H1 (cell line): Measurements from ENCODE around the gene TPO. TPM values are rescaled to one million over a fixed set of nuclear protein-coding genes. Genes with fewer than 3 reads are reported as not detected.

Experiments used
- CTCF ChIA-PET: fragments of 300-600 bp; sonication (Branson Sonifier 250); formaldehyde crosslinking; loops from one replicate; lab custom pipeline; 2021; ENCODE audit not compliant: partially characterized antibody; lab: Charles Lee
- POLR2A ChIA-PET: fragments of 300-600 bp; sonication (Branson Sonifier 250); formaldehyde crosslinking; loops from one replicate; lab custom pipeline; 2021; ENCODE audit warnings: inconsistent platforms; ENCODE audit not compliant: partially characterized antibody; lab: Charles Lee
- DNase-seq, 2 experiments: peaks; one replicate each; pipeline versions ENCODE4 v3.0.0 to v3.0.0-alpha.2; 2010 to 2022; ENCODE audit warnings: low spot score in 2 of 2, low read depth in 1 of 2, mixed read lengths in 1 of 2
- FAIRE-seq: peaks from 2 replicates; lab custom pipeline; 2011; peaks lifted over from hg19 to GRCh38; lab: Jason Lieb, UNC
- H2AFZ ChIP-seq: 2 replicates; pipeline ENCODE4 v1.8.1; 2012; ENCODE audit warnings: low read length, inconsistent platforms
- H2AK5ac ChIP-seq: 2 replicates; pipeline ENCODE4 v1.6.1; 2013; ENCODE audit warnings: low read depth, low read length
- H2BK120ac ChIP-seq: replicated peaks from 2 replicates; pipeline ENCODE3; 2013; ENCODE audit warnings: low read depth, low read length, inconsistent platforms
- H2BK12ac ChIP-seq: 2 replicates; pipeline ENCODE4 v1.6.1; 2013; ENCODE audit warnings: low read depth, low read length
- H2BK15ac ChIP-seq: 2 replicates; pipeline ENCODE4 v1.6.1; 2013; ENCODE audit warnings: low read length
- H2BK20ac ChIP-seq: 2 replicates; pipeline ENCODE4 v1.6.1; 2013; ENCODE audit warnings: low read length
- H2BK5ac ChIP-seq: 2 replicates; pipeline ENCODE4 v1.6.1; 2013; ENCODE audit warnings: low read depth, low read length
- H3K14ac ChIP-seq: 2 replicates; pipeline ENCODE4 v1.6.1; 2013; ENCODE audit warnings: inconsistent platforms; ENCODE audit not compliant: insufficient read length
- H3K18ac ChIP-seq: 2 replicates; pipeline ENCODE4 v1.6.1; 2013; ENCODE audit warnings: low read length; ENCODE audit errors: extremely low read depth
- H3K23ac ChIP-seq: 2 replicates; pipeline ENCODE4 v1.6.1; 2013; ENCODE audit warnings: inconsistent platforms; ENCODE audit not compliant: insufficient read length
- H3K23me2 ChIP-seq: 2 replicates; pipeline ENCODE4 v1.6.1; 2013; ENCODE audit warnings: low read depth, low read length
- H3K27ac ChIP-seq: 2 replicates; pipeline ENCODE4 v1.6.1; 2011; ENCODE audit warnings: low read depth, low read length, inconsistent platforms
- H3K27me3 ChIP-seq, 4 experiments: replicated peaks in 1 of 4; 1 replicate in 1 of 4; 2 replicates in 3 of 4; pipeline versions ENCODE4 v1.6.1 to v1.8.1; 2011 to 2013; ENCODE audit warnings: low read length in 3 of 4, mild to moderate bottlenecking in 3 of 4, inconsistent platforms in 2 of 4, mixed read lengths in 2 of 4, moderate library complexity in 1 of 4; ENCODE audit not compliant: control insufficient read depth in 3 of 4, insufficient read depth in 3 of 4; ENCODE audit errors: extremely low read depth in 1 of 4
- H3K36me3 ChIP-seq, 4 experiments: 2 replicates each; pipeline versions ENCODE4 v1.6.1 to v1.8.1; 2011 to 2013; ENCODE audit warnings: mild to moderate bottlenecking in 4 of 4, low read length in 3 of 4, moderate library complexity in 2 of 4, control low read depth in 1 of 4, inconsistent platforms in 1 of 4; ENCODE audit not compliant: insufficient read depth in 4 of 4, control insufficient read depth in 2 of 4
- H3K4ac ChIP-seq: replicated peaks from 2 replicates; pipeline ENCODE3; 2013; ENCODE audit warnings: low read length, low read depth, mixed read lengths, inconsistent platforms; ENCODE audit not compliant: insufficient read length
- H3K4me1 ChIP-seq, 4 experiments: replicated peaks in 1 of 4; 1 replicate in 1 of 4; 2 replicates in 3 of 4; pipeline versions ENCODE4 v1.6.1 to v1.8.1; 2011 to 2013; ENCODE audit warnings: low read length in 3 of 4, inconsistent platforms in 2 of 4, mixed read lengths in 1 of 4; ENCODE audit not compliant: insufficient read depth in 4 of 4, control insufficient read depth in 3 of 4
- H3K4me2 ChIP-seq, 2 experiments: 2 replicates each; pipeline versions ENCODE4 v1.6.1 to v1.8.1; 2011 to 2013; ENCODE audit warnings: low read depth in 2 of 2, low read length in 2 of 2, control low read depth in 1 of 2, inconsistent platforms in 1 of 2, mild to moderate bottlenecking in 1 of 2; ENCODE audit not compliant: insufficient read depth in 1 of 2
- H3K4me3 ChIP-seq, 4 experiments: fragments of 200-600, 300-600 bp in 1 of 4; sonication (generic), shearing (Covaris generic), sonication (Bioruptor Twin) in 1 of 4; 2 replicates each; pipeline versions ENCODE4 v1.5.1 to v1.8.1; 2011 to 2016; ENCODE audit warnings: low read length in 4 of 4, low read depth in 3 of 4, control low read depth in 2 of 4, inconsistent platforms in 2 of 4, mild to moderate bottlenecking in 2 of 4, mixed read lengths in 1 of 4, moderate library complexity in 1 of 4; ENCODE audit not compliant: insufficient read depth in 2 of 4; ENCODE audit errors: extremely low read depth in 1 of 4
- H3K56ac ChIP-seq: replicated peaks from 2 replicates; pipeline ENCODE3; 2013; ENCODE audit warnings: low read depth, mild to moderate bottlenecking, mixed read lengths, low read length, inconsistent platforms; ENCODE audit not compliant: insufficient read length
- H3K79me1 ChIP-seq: 2 replicates; pipeline ENCODE4 v1.6.1; 2013; ENCODE audit warnings: low read depth, low read length, control low read depth
- H3K79me2 ChIP-seq, 2 experiments: 2 replicates each; pipeline versions ENCODE4 v1.6.1 to v1.8.1; 2012 to 2013; ENCODE audit warnings: low read length in 2 of 2, mild to moderate bottlenecking in 2 of 2, inconsistent platforms in 1 of 2; ENCODE audit not compliant: insufficient read depth in 2 of 2, control insufficient read depth in 1 of 2
- H3K9ac ChIP-seq, 4 experiments: replicated peaks in 1 of 4; 1 replicate in 1 of 4; 2 replicates in 3 of 4; pipeline versions ENCODE4 v1.6.1 to v1.8.1; 2011 to 2013; ENCODE audit warnings: low read depth in 3 of 4, low read length in 3 of 4, control low read depth in 2 of 4, mild to moderate bottlenecking in 2 of 4, moderate library complexity in 2 of 4, inconsistent platforms in 1 of 4; ENCODE audit errors: extremely low read depth in 1 of 4
- H3K9me3 ChIP-seq, 2 experiments: 2 replicates each; pipeline versions ENCODE4 v1.6.1 to v1.8.1; 2012 to 2013; ENCODE audit warnings: mild to moderate bottlenecking in 2 of 2, moderate library complexity in 2 of 2, control low read depth in 1 of 2, inconsistent platforms in 1 of 2, low read depth in 1 of 2, low read length in 1 of 2, mixed read lengths in 1 of 2; ENCODE audit not compliant: insufficient read depth in 2 of 2
- H4K20me1 ChIP-seq, 2 experiments: replicated peaks in 1 of 2; 2 replicates each; pipeline versions ENCODE3 to v1.8.1; 2011 to 2013; ENCODE audit warnings: inconsistent platforms in 2 of 2, low read length in 2 of 2, mild to moderate bottlenecking in 1 of 2; ENCODE audit not compliant: insufficient read depth in 2 of 2, control insufficient read depth in 1 of 2
- H4K5ac ChIP-seq: 2 replicates; pipeline ENCODE4 v1.6.1; 2013; ENCODE audit warnings: low read length, low read depth, mixed read lengths, inconsistent platforms; ENCODE audit not compliant: insufficient read length
- H4K8ac ChIP-seq: 2 replicates; pipeline ENCODE4 v1.8.0; 2013; ENCODE audit warnings: mild to moderate bottlenecking, moderate library complexity, low read length, inconsistent platforms; ENCODE audit not compliant: insufficient read depth; ENCODE audit errors: extremely low read depth
- H4K91ac ChIP-seq: replicated peaks from 2 replicates; pipeline ENCODE3; 2013; ENCODE audit warnings: low read length, mixed read lengths, inconsistent platforms; ENCODE audit not compliant: insufficient read length
- KDM5A ChIP-seq: fragments of 200-600 bp; IDR thresholded peaks from 2 replicates; pipeline ENCODE4 v1.7.1; 2012; ENCODE audit warnings: mild to moderate bottlenecking, low read length, inconsistent platforms, mixed read lengths
- POLR2A ChIP-seq, 2 experiments: IDR thresholded peaks; 1 replicate in 1 of 2; 2 replicates in 1 of 2; pipeline ENCODE4 v1.6.1; 2011; ENCODE audit warnings: low read depth in 2 of 2, low read length in 2 of 2, mild to moderate bottlenecking in 2 of 2; ENCODE audit errors: control extremely low read depth in 1 of 2
- TCF12 ChIP-seq: IDR thresholded peaks from 2 replicates; pipeline ENCODE4 v1.6.1; 2011; ENCODE audit warnings: low read depth, mild to moderate bottlenecking, low read length
- TEAD4 ChIP-seq: IDR thresholded peaks from 2 replicates; pipeline ENCODE4 v1.6.1; 2012; ENCODE audit warnings: low read depth, low read length, inconsistent platforms, mixed read lengths
- WGBS, 2 experiments: shearing (Covaris generic) in 1 of 2; methylation state at CpG; one replicate each; pipeline versions ENCODE4 v1.1.6 to v1.1.7; 2013 to 2015; ENCODE audit warnings: low lambda C conversion rate in 2 of 2, mixed read lengths in 2 of 2, inconsistent platforms in 1 of 2, low coverage in 1 of 2, missing lambda C conversion rate in 1 of 2; ENCODE audit not compliant: insufficient replicate concordance in 2 of 2, insufficient coverage in 1 of 2, insufficient read length in 1 of 2; ENCODE audit errors: extremely low coverage in 1 of 2, missing lambda C conversion rate in 1 of 2; 5-methylcytosine and 5-hydroxymethylcytosine counted together
- polyA plus RNA-seq, 7 experiments: library from polyadenylated mRNA; depleted of rRNA in 3 of 7; stranded (reverse) in 5 of 7; unstranded in 2 of 7; fragments of >200 nt in 5 of 7; fragments of 200-250 nt in 2 of 7; gene quantifications; 1 replicate in 5 of 7; 2 replicates in 1 of 7; 4 replicates in 1 of 7; pipeline versions ENCODE4 v1.2.1 to v1.2.3, GENCODE V29; 2011 to 2013; ENCODE audit warnings: missing spikeins in 2 of 7, mixed read lengths in 2 of 7
- total RNA-seq: library from RNA; stranded (reverse); fragmentation: NEBNext Ultra II Directional; extraction: Animal tissue kit (Norgen Biotek cat#: 25700); gene quantifications from 2 replicates; pipeline ENCODE4 v1.2.1, GENCODE V29; 2021

TPO gene
- total and polyA plus RNA-seq, 2 of the 8 experiments (the other 6 are each of a cell fraction or from before 2014, with no cell fraction given) = not detected

DNA sequence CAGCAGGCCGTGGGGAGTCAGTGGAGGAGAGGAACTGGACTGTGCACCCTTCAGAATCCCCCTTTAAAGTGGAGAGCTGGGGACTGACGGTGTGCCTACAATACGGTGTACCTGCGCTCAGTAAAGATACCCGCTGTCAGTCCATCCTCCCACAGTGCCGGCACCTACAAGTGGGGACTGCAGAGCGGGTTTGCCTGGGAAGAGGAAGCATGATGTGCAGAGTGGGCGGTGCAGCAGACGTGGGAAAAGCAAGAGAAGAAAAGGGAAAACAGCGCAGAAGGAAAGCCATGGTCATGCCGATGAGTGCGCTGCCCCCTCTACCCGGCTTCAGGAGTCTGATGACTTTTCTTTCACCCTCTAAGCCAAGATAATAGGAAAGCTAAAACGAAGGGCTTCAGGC is 148.0 kb downstream of the TPO start:
- Histone ChIP-seq H3K23ac (no peak overlapping the region), H3K4ac (no peak overlapping the region), H2BK15ac (no peak overlapping the region), H3K79me2 (no peaks in the 10 kb centered on the region), H3K9ac (no peak overlapping the region), H3K4me2 (no peak overlapping the region), H2AFZ (no peak overlapping the region), H3K23me2 (no peaks in the 10 kb centered on the region), H3K4me1 (peaks cover 0 to 4% (median under 1%) of the 10 kb centered on the region in 4 experiments; a peak in 1 of 7 replicates), H3K36me3 (no peaks in the 10 kb centered on the region), H3K27me3 (no peaks in the 10 kb centered on the region), H2BK12ac (no peak overlapping the region), H2AK5ac (no peak overlapping the region), H4K5ac (no peak overlapping the region), H3K27ac (no peak overlapping the region), H3K79me1 (no peaks in the 10 kb centered on the region), H3K14ac (no peak overlapping the region), H4K91ac (no peak overlapping the region), H4K20me1 (no peaks in the 10 kb centered on the region), H2BK20ac (no peak overlapping the region), H2BK5ac (no peak overlapping the region), H3K56ac (no peak overlapping the region), H2BK120ac (no peak overlapping the region), H4K8ac (no peak overlapping the region), H3K9me3 (no peaks in the 10 kb centered on the region), H3K18ac (no peak overlapping the region), H3K4me3 (no peak overlapping the region)
- DNase-seq (no peak), FAIRE-seq (no peak)
- POLR2A ChIA-PET = interaction anchor here (2.3 kb wide), 1 partner anchor 10 kb away, joined by 5 read pairs; no protein-coding TSS in a partner anchor
- 88% methylated on average over 14 of the region's 14 CpGs; no CpG with 5 or more reads in 1 of the 2 experiments for WGBS, 2 experiments
- CTCF ChIA-PET = interaction anchor here (0.9 to 3.5 kb wide), 5 partner anchors 10 to 209 kb away, joined by 3 to 14 read pairs (median 3); no protein-coding TSS in a partner anchor
- no peak for TF ChIP-seq TEAD4
- no peak for TF ChIP-seq POLR2A (IDR thresholded peaks at IDR 0.05; ENCODE audit: control extremely low read depth in 1 of 2, low read depth in 2 of 2, low read length in 2 of 2)
- TF ChIP-seq KDM5A = no peak
- no peak for TF ChIP-seq TCF12
